Activated CD4-positive, alpha-beta T cell treated with anti-CD3 and anti-CD28 coated beads, Interleukin-2, amount 50 U/mL, for 4 hours (primary cell): ENCODE data around the gene EIF4EBP2.

Experiments
- DNase-seq, 2 experiments: peaks; one replicate each; pipeline ENCODE4 v3.0.0-alpha.2; 2020

EIF4EBP2 gene

DNA sequence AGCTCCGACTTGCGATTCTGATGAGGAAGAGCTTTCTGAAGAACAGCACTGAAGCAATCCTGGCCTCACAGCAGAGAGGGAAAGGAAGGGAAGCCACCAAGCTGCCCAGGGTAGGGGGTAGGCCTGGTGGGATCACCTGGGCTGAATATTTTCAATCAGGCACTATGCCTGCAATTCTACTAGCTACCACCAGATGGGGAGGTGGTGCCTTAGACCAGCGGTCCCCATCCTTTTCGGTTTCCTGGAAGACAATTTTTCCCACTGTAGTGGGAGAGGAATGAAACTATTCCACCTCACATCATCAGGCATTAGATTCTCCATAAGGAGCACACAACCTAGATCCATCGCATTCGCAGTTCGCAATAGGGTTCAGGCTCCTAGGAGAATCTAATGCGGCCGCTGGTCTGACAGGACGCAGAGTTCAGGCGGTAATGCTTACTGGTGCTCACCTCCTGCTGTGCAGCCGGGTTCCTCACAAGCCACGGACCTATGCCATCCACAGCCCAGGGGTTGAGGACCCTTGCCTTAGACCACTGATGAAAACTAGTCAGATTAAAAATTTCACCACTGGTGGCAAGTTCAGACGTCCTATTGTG, 24.3 kb upstream of the EIF4EBP2 start:
- DNase-seq, result no peak

DNA sequence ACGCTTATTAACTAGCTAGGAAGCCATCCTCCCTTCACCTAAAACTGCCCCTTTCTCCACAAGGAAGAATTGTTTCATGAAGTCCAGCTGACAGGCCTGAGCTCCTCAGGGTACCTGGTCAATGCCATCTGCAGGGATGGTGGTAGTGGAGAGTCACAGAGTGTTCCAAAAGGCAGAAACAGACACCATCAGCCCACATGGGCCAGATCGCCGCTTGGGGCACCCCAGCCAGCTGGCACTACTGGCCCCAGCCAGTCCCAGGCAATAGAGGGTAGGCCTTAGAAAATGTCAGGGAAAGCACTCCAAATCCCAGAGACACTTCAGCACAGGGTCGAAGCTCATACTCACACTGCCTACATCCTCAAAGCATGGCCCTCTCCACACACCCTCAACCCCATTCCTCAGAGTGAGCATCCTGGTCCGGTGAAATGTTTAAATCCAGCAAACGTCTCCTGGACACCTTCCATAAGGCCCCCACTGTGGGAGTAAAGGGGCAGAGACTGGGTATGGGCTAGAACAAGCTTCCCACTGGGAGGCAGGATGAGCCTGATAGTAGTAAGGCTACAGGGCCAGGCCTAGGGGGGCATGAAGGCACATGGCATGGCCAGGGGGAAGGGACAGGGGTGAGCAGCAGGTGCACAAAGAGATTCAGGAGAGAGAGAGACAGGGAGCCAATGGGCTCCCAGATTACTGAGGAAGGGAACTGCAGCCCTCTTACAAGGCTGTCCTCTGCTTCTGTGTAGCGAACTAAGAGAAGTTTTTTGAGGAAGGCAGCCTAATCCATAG, 23.4 kb upstream of the EIF4EBP2 start:
- no peak for DNase-seq

DNA sequence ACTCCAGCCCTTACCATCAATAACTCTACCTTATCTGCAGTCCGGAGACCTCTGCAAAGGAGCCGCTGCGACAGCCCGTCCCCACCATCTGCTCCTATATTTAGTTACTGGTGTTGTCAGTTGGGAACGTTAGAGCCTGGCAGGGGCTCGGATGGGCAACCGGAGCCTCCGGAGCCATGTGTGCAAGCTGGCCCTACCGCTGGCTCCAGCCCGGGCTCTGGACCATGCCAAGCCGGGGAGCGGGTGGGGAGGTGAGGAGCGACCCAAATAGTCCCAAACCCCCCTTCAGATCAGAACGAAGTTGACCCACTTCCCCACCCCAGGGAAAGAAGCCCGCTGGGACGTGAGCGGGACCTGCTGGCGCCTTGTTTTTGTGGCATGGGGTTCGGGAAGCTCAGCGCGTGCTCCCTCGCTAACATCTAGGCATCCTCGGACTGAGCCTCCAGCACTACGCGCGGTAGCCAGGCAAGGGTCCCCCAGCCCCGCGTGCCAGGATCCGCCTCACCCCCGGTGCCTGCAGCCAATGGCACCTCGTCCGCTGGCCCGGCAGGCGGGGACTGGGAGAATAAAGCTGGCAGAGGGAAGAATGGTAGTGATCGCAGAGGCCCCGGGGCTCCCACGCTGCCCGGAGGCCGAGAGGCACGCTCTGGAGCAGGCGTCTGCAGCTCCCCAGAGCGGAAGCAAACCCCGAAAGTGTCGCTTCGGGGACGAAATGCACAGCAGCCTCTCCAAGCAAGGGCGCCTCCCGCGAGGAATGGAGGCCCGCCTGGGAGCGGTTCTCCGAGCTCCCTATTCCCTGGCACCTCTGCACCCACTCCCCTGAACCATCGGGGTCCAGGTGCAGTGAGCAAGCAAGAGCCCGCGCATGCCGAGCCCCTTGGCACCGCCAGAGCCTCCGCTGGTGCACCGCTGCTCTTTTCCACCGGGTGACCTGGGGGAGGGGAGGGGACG, 22.2 kb upstream of the EIF4EBP2 start:
- DNase-seq, result peak in 1 of 2 experiments; percentile 19

DNA sequence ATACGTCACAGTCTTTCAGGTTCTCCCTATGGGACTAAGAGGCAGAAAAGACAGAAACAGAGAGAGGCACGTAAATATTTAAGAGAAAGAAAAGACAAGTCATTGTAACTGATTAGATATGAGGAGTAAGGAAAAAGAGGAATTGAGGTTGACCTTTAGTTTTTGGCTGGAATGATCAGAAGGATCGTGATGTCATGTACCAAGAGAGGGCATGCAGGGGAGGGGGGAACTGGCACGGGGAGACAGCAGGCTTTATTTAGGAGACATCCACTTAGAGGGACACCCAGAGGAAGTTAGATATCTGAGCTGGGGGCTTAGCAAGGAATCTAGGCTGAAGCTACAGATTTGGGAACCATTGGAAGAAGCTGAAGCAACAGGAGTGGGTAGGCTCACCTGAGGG, 12.3 kb upstream of the EIF4EBP2 start:
- DNase-seq, result no peak

DNA sequence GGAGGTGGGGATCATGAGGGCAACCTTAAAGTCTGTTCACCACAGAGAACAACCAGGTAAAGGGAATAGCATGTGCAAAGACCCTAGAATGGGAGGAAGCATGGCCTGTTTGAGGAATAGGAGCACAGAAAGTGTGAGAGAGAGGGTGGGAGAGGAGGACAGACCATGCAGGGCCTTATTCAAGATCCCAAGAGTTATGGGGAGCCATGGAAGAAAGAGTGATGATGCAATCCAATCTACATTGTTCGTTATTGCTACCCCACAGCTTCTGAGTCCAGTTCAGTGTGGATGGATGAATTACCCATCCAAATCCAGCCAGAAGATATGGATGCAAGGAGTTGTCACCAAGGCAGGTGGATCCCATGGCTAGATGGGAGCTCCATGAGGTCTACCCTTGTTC, 7.8 kb upstream of the EIF4EBP2 start:
- no peak for DNase-seq

DNA sequence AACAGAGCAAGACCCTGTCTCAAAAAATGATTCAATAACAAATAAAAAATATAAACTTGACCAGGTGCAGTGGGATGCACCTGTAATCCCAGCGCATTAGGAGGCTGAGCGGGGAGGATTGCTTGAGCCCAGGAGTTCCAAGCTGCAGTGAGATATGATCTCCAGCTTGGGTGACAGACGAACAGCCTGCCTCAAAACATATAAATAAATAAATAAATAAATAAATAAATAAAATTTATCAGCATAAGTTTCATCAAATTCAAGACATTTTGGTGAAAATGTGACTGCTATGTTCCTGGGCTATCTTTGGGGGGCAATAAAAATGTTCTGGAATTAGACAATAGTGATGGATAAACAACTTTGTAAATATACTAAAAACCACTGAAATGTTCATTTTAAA, 4.8 kb upstream of the EIF4EBP2 start:
- no peak for DNase-seq

DNA sequence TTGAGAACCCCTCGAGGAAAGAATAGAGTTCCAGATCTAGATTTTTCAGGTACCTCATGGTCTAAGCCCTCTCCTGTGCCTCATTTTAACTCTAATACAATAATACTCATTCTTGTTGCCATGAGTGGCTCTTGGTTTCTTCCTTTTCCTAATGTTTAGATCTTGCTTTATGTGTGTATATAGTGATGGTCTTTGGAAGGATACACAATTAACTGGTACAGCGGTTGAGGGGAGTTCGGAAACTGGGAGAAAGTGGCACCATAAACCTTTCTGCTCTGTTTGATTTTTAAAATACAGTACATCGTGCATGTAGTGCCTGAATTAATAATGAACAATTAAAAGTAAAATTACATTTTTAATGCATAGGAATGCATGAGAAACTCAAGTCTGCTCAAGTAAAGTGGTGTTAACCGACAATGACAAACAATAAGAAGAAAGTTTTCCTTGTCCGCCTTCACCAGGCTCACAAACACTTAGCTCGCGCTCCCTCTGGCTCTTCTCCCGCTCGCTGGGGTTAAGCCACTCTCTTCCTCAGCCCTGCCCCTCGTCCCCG, 386 bp upstream of the EIF4EBP2 start:
- DNase-seq, result no peak

DNA sequence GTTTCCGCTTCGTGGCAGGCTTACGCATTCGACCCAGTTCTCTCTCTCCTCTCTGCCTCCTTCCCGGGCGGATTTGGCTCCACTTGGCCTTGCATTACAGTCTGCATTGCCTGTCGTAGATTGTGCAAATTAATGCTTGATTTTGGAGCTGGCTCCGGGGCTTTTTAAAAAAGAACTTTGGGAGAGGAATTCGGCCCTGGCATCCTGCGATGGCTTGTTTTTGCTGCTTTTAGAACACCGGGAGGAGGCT, 767 bp downstream of the EIF4EBP2 start:
- no peak for DNase-seq

DNA sequence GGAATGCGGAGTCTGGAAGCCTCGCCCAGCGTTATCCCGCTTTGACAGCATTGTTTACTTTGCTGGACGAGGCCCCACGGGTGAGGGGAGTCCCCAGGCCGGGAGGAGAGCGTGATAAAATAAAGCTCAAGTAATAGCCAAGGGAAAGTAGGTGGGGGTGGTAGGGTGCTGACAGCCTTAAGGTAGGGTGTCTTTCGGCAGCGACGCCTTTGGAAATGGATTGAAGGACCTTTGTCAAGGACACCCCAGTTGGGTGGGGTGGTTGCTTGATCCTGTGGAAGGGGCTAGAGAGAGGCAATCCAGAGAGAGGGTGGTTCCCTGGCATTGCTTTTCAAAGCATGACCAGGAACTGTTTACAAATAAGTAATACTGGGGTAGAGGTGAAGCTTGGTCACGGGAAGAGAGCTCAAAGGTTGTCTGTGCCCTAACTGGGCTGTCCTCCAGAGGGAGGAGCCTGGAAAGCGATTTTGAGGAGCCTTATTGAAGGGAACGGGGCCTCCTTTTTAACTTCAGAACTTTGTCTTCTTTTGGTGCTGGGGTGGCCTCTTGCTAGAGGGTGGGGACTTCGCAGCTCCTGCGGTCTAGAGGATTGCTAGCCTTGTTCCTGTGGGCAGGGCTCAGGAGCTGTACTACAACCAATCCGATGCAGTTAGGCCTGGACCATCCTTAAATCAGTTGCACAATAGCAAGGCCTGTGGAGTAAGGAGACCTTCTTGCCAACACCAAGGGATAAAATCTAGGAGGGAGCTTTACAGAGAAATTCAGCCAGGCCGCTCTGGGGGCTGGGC, 1.3 kb downstream of the EIF4EBP2 start:
- no peak for DNase-seq

DNA sequence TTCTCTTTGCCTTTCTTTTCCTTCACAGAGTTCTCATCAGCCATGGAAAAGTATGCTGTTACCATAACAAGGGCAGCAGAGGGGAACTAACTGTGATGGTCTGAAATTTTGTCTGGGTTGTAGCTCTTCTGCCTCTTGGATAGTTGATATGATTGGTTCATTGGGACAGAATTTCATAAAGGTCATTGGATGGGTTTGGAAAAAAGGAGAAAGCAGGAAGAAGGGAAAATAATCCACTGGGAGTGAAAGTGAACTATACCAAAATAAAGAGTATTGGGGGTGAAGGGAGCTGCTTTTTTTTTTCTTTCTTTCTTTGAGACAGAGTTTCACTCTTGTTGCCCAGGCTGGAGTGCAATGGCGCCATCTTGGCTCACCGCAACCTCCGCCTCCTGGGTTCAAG, 5.8 kb downstream of the EIF4EBP2 start:
- DNase-seq, result no peak

DNA sequence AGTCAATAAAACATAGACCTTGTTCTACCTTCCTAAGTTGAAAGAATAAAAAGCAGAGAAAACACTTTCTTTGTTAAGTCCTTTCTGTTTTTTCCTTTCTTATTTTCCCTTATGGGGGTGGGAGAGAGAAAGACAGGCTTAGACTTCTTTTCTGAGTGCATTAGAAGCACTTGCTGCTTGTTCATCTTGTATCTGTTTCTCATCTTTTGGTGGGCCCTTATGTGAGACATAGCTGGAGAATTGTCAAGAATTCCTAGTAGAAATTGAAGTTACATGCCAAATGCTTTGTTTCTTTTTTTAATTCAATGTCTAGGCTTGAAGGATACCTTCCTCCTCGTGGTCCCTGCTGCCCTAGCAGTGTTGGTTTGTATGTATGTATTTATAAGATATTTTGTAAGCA, 6.7 kb downstream of the EIF4EBP2 start:
- DNase-seq, result no peak

DNA sequence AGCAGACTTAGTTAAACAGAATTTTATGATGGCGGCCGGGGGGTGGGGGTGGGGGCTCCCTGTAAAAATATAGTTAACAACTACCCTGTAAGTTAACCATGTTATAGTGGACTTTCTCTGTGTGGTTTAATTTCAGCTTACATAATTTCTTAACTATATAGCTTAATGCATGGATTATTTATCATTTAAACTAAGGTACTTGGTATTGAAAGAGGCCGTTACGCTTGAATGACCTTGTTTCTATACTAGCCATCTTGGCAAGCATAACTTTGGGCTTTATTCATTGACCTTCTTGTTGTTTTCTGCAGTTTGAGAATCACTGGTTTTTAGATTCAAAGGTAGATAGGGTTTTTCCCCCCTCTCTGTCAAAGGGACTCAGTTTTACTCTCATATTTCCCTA, 8.4 kb downstream of the EIF4EBP2 start:
- DNase-seq, result no peak

DNA sequence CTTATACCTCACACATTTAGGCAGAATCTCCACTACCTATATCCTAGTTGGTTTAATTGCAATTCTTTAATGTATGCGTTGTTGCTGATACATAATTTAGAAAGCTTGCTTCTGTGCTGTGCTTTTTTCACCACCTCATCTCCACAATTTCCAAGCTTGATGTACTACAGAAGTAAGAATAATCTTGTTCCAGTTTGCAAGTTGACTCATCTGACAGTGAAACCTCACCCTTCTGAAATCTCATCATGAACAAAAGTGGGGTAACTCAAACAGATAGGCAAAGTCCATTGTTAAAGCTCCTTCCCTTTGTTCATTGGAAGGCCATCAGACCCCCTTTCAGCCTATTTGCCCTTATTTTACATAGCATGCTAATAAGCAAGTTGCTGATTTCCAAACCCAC, 13.6 kb downstream of the EIF4EBP2 start:
- DNase-seq, result no peak

DNA sequence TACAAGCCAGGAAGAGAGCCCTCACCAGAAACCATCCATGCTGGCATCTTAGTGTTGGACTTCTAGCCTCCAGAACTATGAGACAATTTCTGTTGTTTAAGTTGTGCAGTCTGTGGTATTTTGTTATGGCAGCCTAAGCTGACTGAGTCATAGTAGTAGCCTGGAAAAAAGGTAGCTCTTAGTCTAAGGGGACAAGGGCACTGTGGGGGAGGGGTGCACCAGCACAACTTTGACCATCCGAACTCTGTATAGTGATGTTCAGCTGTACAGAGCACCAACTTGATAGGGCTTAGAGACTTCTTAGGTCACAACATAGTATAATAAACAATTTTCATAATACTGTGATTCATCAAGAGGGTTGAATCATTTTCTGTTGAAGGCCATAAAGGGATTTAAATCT, 14.3 kb downstream of the EIF4EBP2 start:
- DNase-seq, result no peak

DNA sequence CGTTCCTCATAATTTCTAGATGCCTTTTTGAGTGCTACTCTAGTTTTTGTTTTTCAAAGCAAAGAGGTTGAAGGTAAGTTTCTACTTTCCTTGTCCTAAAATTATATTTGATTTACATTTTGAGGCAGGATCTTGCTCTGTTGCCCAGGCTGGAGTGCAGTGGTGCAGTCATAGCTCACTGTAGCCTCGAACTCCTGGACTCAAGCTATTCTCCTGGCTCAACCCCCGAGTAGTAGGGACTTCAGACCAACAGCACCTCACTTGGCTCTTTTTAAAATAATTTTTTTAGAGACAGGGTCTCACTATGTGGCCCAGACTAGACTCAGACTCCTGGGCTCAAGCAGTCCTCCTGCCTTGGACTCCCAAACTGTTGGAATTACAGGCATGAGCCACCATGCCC, 14.8 kb downstream of the EIF4EBP2 start:
- no peak for DNase-seq

DNA sequence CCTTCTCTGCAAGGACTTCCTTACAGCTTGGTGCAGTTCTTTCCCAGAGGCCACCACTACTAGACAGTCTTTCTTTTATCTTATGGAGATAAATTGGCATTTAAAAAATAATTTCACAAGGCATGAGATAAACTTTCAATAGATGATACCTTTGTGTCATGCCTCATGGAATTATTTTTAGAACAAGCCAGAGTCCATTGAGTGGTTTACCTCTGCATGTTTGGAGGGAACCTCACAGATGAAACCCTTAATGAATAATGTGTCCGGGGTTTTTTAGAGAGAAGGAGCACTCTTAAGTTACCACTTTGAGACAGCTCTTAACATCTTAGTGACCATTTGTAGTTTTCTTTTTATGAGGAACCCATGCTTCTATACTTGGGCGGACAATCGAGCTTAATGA, 20.4 kb downstream of the EIF4EBP2 start:
- no peak for DNase-seq

DNA sequence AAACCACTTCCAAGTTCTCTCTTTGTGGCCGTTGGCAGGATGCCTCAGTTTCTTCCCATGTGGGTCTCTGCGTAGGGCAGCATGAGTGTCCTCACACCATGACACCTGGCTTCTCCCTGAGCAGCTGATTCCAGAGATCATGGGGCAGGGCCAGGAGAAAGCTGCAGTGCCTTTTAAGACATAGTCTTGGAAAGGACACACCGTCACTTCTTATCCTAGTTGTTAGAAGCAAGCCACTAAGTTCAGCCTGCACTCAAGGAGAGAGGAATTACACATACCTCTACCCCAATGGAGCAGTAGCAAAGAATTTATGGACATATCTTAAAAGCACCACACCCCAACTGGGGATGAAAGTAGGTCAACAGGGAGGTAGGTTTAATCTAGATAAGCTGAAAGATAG, 21.2 kb downstream of the EIF4EBP2 start:
- DNase-seq, result no peak

DNA sequence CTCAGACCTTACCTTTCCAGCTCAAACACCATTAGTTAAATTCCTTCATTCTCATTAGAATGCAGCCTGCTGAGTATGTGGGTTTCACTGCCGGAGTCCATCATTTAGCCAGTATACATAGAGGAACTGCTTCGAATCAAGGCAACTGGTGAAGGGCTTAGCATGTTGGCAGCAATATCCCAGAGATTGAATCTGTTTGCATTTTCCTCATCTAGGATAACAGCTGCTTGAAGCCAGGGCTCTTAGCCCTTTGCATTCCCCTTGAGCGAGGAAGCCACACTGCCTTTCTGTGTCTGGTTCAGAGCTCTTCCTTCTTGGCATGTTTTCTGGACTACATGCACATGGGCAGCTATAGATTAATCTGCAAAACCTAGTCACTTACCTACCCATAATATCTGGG, 22.9 kb downstream of the EIF4EBP2 start:
- DNase-seq, result no peak

DNA sequence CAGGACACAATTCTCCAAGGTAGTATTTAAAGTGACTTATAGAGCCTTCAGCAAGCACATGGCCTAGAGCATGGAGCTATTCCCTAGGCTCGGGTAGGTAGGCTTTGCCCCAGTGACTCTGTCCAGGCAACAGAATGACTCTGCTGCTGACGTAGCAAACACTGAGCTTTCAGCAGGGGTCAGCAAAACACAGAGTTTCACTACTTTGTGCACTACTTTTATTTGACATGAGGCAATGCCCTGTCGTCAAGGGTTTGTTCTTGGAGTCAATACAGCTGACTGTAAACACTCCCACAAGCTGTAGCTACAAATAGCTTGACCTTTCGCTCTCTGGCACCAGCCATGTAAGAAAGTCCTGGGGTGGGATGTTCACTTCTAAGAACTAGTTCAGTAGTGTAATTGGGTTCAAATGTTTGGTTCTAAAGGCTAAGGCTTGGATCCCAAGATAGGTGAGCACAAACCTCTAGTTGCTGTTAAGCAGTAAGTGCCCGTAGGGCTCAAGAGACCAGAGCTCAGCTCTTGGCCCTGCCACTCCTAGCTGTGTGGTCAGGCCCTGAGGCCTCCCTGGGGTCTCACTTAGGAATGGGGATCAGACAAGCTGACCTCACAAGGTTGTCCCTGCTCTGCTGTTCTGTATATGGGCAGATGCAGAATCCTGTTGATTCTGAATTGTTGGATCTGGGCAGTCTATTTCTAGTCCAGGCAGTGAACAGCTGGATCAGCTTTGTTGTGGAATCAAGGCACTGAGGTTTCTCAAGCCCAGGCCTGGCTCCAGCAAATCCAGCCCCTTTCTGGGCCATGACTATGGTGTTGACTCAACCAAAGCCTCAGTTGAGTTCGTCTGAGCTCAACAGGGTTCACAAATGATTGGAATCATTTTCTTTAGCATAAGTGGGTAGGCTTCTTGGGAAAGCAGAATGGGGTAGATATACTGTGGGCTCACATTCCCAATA, 26.8 kb downstream of the EIF4EBP2 start:
- DNase-seq, result no peak

DNA sequence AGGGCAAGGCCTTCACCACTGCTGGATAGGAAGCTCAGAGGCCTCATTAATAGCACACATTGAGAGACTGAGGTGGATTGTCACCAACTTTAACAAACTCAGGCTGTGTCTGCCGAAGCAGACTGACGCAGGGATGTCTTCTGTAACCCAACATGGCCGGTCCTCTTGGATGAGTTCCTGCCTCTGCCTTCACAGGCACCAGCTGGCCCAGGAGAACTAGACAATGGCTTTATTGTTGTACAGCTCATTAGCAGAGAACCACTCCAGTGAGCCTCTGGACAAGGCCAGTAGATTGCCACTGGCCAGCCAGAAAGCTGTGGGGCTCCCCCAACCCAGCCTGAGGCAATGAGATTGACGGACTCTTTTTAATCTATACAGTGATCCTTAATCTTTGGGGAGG, 28.2 kb downstream of the EIF4EBP2 start:
- DNase-seq, result no peak

DNA sequence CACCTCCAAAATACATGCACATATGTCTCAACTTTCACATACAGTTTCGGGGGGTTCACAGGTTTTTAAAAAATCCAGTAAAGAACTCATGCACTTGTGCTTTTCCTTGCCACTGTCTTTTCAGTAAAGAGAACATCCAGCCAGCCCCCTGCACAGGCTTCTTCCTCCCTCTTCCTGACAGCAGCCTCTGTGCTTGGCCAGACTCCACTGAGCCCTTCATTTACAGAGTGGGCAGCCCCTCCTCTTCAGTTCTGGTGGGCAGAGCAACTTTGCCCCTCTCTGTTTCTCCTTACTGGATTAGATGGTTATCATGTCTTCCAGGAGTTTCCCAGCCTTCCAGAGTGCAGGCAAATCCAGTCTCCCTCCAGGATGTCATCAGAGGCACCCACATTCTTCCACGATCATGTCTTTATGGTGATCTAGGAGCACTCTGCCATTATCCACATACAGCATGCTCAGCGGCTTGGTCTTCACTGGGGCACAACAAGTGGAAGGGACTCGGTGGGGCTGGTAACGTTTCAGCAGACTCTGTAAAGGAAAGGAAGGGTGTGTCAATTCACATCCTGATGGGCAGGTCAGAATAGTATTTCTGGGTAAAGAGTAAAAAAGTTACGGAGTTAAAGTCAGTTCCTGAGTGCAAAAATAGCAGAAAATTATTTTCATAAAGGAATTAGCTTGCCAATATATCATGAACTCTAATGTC, 28.8 kb downstream of the EIF4EBP2 start:
- no peak for DNase-seq
